ENCODE data around the gene ANKRD33B. TPM values are rescaled to one million over a fixed set of nuclear protein-coding genes. Genes with fewer than 3 reads are reported as not detected.
A peak's percentile ranks its signal among the peaks of the same experiment; 100 is the strongest.

Gene ANKRD33B
- total RNA-seq, 2 donors from 2014 or later: 0.61 to 1.8 TPM

GRCh38 chr5:10690460-10691440 lies 126.9 kb downstream of the ANKRD33B start:
- no peak for ATAC-seq
- intact Hi-C loops (cut with DNase I, micrococcal nuclease): loop anchor here in 1 of 2 donors (10.0 kb wide), 1 partner anchor 174 kb away; no protein-coding TSS in a partner anchor
- no peak for DNase-seq

DNA sequence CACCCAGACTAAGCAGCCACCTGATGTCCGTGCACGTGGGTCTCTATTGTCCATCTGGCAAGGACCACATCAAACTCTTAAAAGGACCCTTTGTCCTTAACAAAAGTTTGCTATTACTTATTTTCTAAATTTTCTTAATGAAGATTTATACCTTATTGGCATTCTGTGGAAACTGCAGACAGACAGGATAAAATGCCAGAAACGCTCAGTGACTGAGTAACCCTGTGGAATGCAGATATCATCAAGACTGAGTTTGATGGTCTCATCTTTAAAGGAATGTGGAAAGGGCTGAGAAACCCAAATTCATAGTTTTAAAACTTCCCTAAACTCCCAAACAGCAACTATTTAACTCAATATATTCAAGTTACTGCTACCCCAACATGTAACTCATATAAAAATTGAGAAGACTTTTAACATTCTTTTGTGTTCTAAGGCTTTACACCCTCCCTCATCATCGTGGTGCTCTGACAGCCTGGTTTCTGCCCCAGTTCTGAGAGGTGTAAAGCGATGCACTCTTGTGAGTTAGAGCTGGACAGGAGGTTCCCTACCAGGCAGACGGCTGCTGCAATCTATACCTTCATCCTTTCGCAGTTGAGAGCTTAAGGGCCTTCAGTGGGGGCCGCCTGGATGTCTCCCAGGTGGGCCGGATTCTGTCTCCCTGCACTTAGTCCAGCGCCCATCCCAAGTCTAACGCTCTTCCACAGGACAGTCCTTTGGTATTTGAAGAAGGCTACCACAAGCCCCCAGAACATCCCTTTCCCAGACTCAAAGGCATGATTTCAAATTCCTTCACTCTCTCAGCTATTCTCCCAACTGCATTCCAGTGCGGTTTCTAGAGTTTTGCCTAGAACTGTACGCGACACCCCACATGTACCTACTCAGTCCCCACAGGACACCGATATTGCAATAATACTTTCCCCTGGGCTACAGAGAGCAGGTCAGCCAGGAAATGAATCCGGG lies 128.2 kb downstream of the ANKRD33B start:
- DNase-seq (no peak), ATAC-seq (no peak)
- intact Hi-C loops (cut with DNase I, micrococcal nuclease): loop anchor here in 1 of 2 donors (10.0 kb wide), 1 partner anchor 173 kb away; no protein-coding TSS in a partner anchor

DNA sequence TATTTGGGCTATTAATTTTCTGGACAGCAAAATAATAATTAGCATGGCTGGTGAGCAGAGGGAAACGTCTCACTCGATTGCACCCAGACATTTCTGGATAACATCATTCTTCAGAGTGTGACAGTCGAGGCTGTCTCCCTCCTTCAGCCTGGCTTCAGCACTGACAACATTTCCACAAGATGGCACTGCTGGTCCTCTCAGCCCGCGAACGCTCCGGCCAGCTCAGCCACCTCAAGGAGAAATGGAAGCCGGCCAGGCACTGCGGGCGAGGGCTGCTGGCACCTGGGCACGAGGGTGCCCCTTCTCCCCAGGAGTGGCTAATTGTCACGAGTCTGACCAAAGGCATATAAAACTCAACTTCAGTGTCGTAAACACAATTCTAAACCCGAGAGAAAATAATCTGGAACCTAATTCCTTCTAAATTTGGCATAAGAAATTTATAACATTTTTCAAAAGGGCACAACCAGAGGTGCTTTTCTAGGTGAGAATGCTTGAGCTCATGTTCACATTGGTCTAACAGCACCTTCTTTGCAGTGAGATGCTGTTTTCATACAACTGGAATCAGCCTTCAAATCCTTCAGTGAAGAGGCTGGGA lies 131.3 kb downstream of the ANKRD33B start:
- intact Hi-C loops (cut with DNase I, micrococcal nuclease): loop anchor here in 1 of 2 donors (10.0 kb wide), 1 partner anchor 170 kb away; no protein-coding TSS in a partner anchor
- DNase-seq (peak; percentile 53 to 77), ATAC-seq (peak; percentile 97)

DNA sequence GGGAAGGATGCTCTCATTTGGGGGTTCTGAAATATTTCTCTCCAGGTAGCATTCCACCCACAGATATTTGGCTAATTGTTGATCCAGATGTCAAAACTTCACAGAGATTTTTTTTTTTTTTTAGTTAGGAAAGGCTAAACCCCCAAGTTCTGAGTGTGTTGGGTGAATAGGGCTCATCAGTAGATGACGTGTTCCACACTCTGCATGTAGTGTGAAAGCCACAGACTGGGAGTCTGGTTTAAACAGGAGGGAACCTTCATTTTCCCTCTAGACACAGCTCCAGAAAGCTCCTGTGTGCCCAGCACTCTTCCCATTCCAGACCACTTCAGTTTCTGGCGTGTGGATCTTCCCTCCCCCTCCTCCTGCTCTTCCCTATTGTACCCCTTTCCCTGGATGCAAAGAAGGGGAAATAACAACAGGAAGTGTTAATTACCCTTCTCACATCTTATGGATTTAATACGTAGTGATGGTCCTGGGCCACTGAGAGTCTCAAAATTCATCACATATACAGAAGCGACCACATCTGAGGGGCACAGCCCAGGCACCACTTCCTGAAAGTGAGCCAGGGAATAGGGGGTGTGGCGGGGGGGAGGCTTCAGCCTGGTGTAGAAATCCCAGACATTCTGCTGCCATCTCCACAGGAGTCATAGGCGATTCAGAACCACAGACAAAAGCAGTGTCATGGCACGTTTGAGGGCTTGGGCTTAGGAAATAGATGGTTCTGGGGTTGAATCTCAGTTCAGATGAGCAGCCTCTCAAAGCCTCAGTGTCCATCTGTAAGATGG lies 132.1 kb downstream of the ANKRD33B start:
- intact Hi-C loops (cut with DNase I, micrococcal nuclease): loop anchor here in 1 of 2 donors (10.0 kb wide), 1 partner anchor 169 kb away; no protein-coding TSS in a partner anchor
- no peak for DNase-seq
- ATAC-seq: no peak

DNA sequence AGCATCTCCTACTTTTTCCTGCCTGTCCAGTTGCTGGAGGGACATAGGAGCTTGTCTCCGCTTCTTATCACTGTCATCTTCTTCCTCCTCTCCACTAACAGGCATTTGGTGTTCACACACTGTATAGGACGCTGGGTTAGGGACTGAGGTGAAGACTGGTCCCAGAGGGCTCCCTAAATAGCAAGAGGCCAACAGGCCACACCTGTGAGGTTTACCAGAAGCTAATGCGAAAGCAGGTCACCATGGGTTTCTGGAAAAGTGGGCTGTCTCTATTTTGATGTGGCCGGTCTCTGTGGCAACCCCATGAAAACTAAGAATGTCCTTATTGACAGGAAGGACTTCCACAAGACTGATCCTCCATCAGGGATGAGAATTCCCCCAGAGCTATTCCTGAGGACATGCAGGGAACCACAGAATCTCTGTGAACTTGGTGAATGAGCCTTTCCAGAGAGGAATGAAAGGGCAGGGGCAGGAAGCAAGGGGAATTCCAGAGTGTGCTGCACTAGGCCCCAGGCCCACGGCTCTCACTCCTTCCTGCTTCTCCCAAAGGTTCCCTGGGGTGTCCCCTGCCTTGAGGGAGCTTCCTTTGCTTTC lies 135.5 kb downstream of the ANKRD33B start:
- ATAC-seq (no peak), DNase-seq (no peak)
- intact Hi-C loops (cut with DNase I, micrococcal nuclease): loop anchor here in 1 of 2 donors (10.0 kb wide), 1 partner anchor 165 kb away; no protein-coding TSS in a partner anchor

GRCh38 chr5:10699987-10700386 lies 136.1 kb downstream of the ANKRD33B start:
- no peak for ATAC-seq
- no peak for DNase-seq
- intact Hi-C loops (cut with DNase I, micrococcal nuclease): loop anchor here in 1 of 2 donors (10.0 kb wide), 1 partner anchor 165 kb away; no protein-coding TSS in a partner anchor

- intact Hi-C loops (cut with DNase I, micrococcal nuclease): no loop called here
- DNase-seq (no peak), ATAC-seq (no peak)
These were observed 136.6 kb downstream of the ANKRD33B start for GRCh38 chr5:10700516-10700915.

- ATAC-seq (peak; percentile 32), DNase-seq (no peak)
- intact Hi-C loops (cut with DNase I, micrococcal nuclease): no loop called here
These were observed 137.7 kb downstream of the ANKRD33B start for GRCh38 chr5:10701567-10702039.

DNA sequence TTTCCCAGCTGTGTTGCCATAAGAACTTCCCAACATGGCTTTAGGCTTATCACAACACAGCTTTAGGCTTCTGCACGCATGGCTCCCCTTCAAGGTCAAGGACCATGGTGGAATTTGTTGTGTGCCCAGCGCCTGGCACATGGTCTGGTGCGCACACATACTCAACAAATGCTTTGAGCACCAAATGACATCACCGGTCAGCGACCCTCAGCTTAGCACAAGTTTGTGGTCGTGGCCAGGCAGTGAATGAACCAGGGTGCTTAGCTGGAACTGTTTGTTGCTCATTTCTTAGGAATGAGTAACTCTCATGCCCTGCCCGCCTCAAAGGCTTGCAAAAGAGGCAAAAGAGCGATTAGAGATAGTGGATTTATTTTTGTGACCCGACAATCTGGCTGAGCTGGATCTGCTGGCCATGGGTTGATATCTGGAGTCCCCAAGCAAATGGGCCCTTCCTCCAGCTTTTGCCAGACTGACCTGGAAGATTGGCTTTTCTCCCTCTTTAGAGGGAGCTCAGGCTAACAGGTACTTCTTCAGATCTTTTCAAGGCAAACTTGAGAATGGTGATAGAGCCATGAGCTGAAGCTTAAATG lies 138.3 kb downstream of the ANKRD33B start:
- no peak for DNase-seq
- intact Hi-C loops (cut with DNase I, micrococcal nuclease): no loop called here
- no peak for ATAC-seq

GRCh38 chr5:10702911-10703491 lies 139.1 kb downstream of the ANKRD33B start:
- intact Hi-C loops (cut with DNase I, micrococcal nuclease): no loop called here
- no peak for DNase-seq
- peak; percentile 4 for ATAC-seq

DNA sequence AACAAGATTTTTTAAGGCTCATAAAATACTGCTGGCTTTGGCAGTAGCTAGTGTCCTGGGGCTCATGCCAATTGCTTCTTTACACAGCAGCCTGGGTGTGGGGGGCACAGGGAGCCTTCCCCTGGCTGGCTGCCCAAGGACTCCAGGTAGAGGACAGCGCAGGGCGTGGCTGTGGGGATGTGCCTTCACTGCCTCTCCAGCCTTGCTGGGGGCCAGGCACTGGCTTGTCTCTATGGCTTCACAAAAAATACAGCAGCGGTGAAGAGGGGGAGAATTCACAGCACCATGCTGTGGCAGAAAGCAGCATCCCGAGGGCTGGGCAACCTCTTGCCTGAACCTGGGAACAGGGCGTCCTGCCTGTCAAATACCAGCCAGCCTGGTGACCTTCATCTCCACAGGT lies 139.8 kb downstream of the ANKRD33B start:
- intact Hi-C loops (cut with DNase I, micrococcal nuclease): no loop called here
- peak; percentile 93 for ATAC-seq
- peak; percentile 82 to 87 for DNase-seq

GRCh38 chr5:10704949-10705621 lies 141.2 kb downstream of the ANKRD33B start:
- intact Hi-C loops (cut with DNase I, micrococcal nuclease): no loop called here
- DNase-seq (no peak), ATAC-seq (peak; percentile 24)

GRCh38 chr5:10705747-10706146 lies 141.9 kb downstream of the ANKRD33B start:
- intact Hi-C loops (cut with DNase I, micrococcal nuclease): no loop called here
- ATAC-seq: no peak
- DNase-seq: no peak

- no peak for DNase-seq
- no peak for ATAC-seq
These were observed 142.5 kb downstream of the ANKRD33B start for GRCh38 chr5:10706326-10706725.

More at GRCh38 chr5:10706326-10706725, 142.5 kb downstream of the ANKRD33B start:
- intact Hi-C loops (cut with DNase I, micrococcal nuclease): no loop called here
